ENCODE results near the gene ATP6V0E2.

DNA sequence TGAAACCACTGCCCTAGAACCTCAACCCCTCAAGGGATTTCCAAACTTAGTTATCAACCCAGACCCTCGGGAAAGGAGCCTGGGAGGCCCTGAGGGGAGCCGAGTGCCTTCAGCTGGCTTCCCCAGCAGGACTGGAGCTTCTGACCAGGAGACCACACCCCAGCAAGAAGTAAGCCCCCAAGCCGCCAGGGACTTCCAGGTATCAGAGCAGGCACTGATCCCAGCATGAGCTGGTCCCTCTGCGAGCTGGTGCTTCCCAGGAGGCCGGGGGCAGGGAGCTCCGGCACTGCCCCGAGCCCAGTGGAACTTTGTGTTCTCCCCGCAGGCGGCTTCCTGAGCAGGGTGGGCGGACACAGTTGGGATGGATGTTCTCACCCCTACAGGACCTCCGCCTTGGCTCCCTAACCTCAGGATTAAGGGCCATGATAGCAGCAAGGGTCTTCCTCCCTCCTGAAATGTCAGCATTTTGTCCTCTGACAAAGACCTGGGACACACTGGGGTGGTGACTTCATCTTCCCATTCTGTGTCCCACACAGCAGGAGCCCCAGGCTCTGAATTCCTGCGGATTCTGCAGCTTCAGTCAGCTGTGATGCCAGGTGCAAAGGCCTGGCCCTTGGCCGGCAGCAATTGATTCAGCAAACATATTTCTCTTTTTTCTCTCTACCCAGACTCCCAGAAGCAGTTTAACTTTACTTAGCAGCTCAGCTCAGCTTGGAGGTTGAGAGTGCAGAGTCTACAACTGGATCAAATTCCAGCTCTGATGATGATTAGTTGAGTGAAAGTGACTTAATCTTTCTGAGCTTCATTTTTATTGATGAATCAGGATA lies 11.6 kb downstream of the ATP6V0E2 start:
- TF ChIP-seq, protein P1, sequence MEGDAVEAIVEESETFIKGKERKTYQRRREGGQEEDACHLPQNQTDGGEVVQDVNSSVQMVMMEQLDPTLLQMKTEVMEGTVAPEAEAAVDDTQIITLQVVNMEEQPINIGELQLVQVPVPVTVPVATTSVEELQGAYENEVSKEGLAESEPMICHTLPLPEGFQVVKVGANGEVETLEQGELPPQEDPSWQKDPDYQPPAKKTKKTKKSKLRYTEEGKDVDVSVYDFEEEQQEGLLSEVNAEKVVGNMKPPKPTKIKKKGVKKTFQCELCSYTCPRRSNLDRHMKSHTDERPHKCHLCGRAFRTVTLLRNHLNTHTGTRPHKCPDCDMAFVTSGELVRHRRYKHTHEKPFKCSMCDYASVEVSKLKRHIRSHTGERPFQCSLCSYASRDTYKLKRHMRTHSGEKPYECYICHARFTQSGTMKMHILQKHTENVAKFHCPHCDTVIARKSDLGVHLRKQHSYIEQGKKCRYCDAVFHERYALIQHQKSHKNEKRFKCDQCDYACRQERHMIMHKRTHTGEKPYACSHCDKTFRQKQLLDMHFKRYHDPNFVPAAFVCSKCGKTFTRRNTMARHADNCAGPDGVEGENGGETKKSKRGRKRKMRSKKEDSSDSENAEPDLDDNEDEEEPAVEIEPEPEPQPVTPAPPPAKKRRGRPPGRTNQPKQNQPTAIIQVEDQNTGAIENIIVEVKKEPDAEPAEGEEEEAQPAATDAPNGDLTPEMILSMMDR (IDR thresholded peaks at IDR 0.05; ENCODE audit: low read depth, low read length, poor library complexity, severe bottlenecking), result no peak
- no peak for TF ChIP-seq EZH2phosphoT487 (IDR thresholded peaks at IDR 0.05; ENCODE audit: borderline replicate concordance, low read length)

Data from DOHH2 (cell line).